Osteoblast (primary cell): ENCODE results near the gene MAGI1. TPM values are rescaled to one million over a fixed set of nuclear protein-coding genes. Genes with fewer than 3 reads are reported as not detected.

ENCODE experiments used
- DNase-seq: peaks from one replicate; pipeline ENCODE4 v3.0.0; 2011; ENCODE audit warnings: low spot score, mixed read lengths; ENCODE audit not compliant: insufficient read length; ENCODE audit errors: missing footprints
- H2AFZ ChIP-seq: 2 replicates; pipeline ENCODE4 v1.6.0; 2011; ENCODE audit warnings: mild to moderate bottlenecking, low read length
- H3K27ac ChIP-seq: 2 replicates; pipeline ENCODE4 v1.5.1; 2011; ENCODE audit warnings: mild to moderate bottlenecking, low read depth, low read length, moderate library complexity
- H3K27me3 ChIP-seq: 2 replicates; pipeline ENCODE4 v1.6.0; 2012; ENCODE audit warnings: mild to moderate bottlenecking, control low read depth, inconsistent platforms, low read length, moderate library complexity; ENCODE audit not compliant: insufficient read depth
- H3K36me3 ChIP-seq: 2 replicates; pipeline ENCODE4 v1.5.1; 2011; ENCODE audit warnings: mild to moderate bottlenecking, low read length, control low read depth, moderate library complexity; ENCODE audit not compliant: insufficient read depth
- H3K4me1 ChIP-seq: 2 replicates; pipeline ENCODE4 v1.5.1; 2011; ENCODE audit warnings: mild to moderate bottlenecking, low read length, control low read depth, moderate library complexity; ENCODE audit not compliant: insufficient read depth
- H3K4me2 ChIP-seq: 2 replicates; pipeline ENCODE4 v1.6.0; 2011; ENCODE audit warnings: mild to moderate bottlenecking, low read length; ENCODE audit not compliant: insufficient read depth
- H3K4me3 ChIP-seq: fragments of 200-600 bp; sonication (generic); 3 replicates; pipeline ENCODE4 v1.5.1; 2012; ENCODE audit warnings: mild to moderate bottlenecking, low read length, inconsistent platforms; ENCODE audit not compliant: insufficient read depth
- H3K79me2 ChIP-seq: 2 replicates; pipeline ENCODE4 v1.6.0; 2012; ENCODE audit warnings: mild to moderate bottlenecking, low read length, control low read depth, inconsistent platforms; ENCODE audit not compliant: insufficient read depth
- H3K9me3 ChIP-seq: 2 replicates; pipeline ENCODE4 v1.5.1; 2011; ENCODE audit warnings: low read depth, low read length, control low read depth
- H4K20me1 ChIP-seq: 2 replicates; pipeline ENCODE4 v1.6.0; 2012; ENCODE audit warnings: mild to moderate bottlenecking, low read length, control low read depth; ENCODE audit not compliant: insufficient read depth
- CTCF ChIP-seq: IDR thresholded peaks from 2 replicates; pipeline ENCODE4 v1.5.1; 2011; ENCODE audit warnings: mild to moderate bottlenecking, low read depth, low read length, moderate library complexity; ENCODE audit errors: extremely low read depth
- total RNA-seq: library from RNA; depleted of rRNA; stranded (reverse); fragments of >200 nt; gene quantifications from 2 replicates; pipeline ENCODE4 v1.2.3, GENCODE V29; 2012

MAGI1 gene
- total RNA-seq, 1 donor: 66.6 TPM

GRCh38 chr3:65343026-65343425 lies 695.7 kb downstream of the MAGI1 start:
- H2AFZ ChIP-seq: no peak overlapping the region
- H3K27ac ChIP-seq: no peak overlapping the region
- no peaks in the 10 kb centered on the region for H3K36me3 ChIP-seq
- H4K20me1 ChIP-seq: no peaks in the 10 kb centered on the region
- TF ChIP-seq CTCF: no peak
- no peak overlapping the region for H3K4me3 ChIP-seq
- no peaks in the 10 kb centered on the region for H3K27me3 ChIP-seq
- no peaks in the 10 kb centered on the region for H3K4me1 ChIP-seq
- H3K79me2 ChIP-seq: no peaks in the 10 kb centered on the region
- no peak for DNase-seq
- no peak overlapping the region for H3K4me2 ChIP-seq
- H3K9me3 ChIP-seq: no peaks in the 10 kb centered on the region

- Histone ChIP-seq H3K4me1 (no peaks in the 10 kb centered on the region), H4K20me1 (no peaks in the 10 kb centered on the region), H3K4me2 (no peak overlapping the region), H3K27ac (no peak overlapping the region), H3K36me3 (no peaks in the 10 kb centered on the region), H3K27me3 (no peaks in the 10 kb centered on the region), H3K4me3 (no peak overlapping the region), H2AFZ (no peak overlapping the region), H3K79me2 (no peaks in the 10 kb centered on the region), H3K9me3 (no peaks in the 10 kb centered on the region)
- peak; percentile 81 for TF ChIP-seq CTCF
- no peak for DNase-seq
Measured at GRCh38 chr3:65342084-65342683, 696.5 kb downstream of the MAGI1 start.

- H4K20me1 ChIP-seq: no peaks in the 10 kb centered on the region
- no peaks in the 10 kb centered on the region for H3K36me3 ChIP-seq
- H3K4me2 ChIP-seq: no peak overlapping the region
- H3K79me2 ChIP-seq: no peaks in the 10 kb centered on the region
- no peak overlapping the region for H3K4me3 ChIP-seq
- no peak overlapping the region for H2AFZ ChIP-seq
- H3K27me3 ChIP-seq: no peaks in the 10 kb centered on the region
- no peaks in the 10 kb centered on the region for H3K9me3 ChIP-seq
- no peaks in the 10 kb centered on the region for H3K4me1 ChIP-seq
- TF ChIP-seq CTCF: no peak
- DNase-seq: no peak
- no peak overlapping the region for H3K27ac ChIP-seq
Measured at GRCh38 chr3:65339192-65339740, 699.5 kb downstream of the MAGI1 start.

- Histone ChIP-seq H3K27ac (no peak overlapping the region), H3K4me2 (no peak overlapping the region), H3K36me3 (no peaks in the 10 kb centered on the region), H2AFZ (no peak overlapping the region), H3K4me1 (no peaks in the 10 kb centered on the region), H3K27me3 (no peaks in the 10 kb centered on the region), H4K20me1 (no peaks in the 10 kb centered on the region), H3K9me3 (no peaks in the 10 kb centered on the region), H3K79me2 (no peaks in the 10 kb centered on the region), H3K4me3 (no peak overlapping the region)
- DNase-seq: no peak
- TF ChIP-seq CTCF: no peak
Measured at GRCh38 chr3:65338571-65338970, 700.1 kb downstream of the MAGI1 start.
